ENCODE data around the gene TAF11L7. TPM values are rescaled to one million over a fixed set of nuclear protein-coding genes. Genes with fewer than 3 reads are reported as not detected.

Gene TAF11L7
- total RNA-seq, 1 donor from 2014 or later: not detected

DNA sequence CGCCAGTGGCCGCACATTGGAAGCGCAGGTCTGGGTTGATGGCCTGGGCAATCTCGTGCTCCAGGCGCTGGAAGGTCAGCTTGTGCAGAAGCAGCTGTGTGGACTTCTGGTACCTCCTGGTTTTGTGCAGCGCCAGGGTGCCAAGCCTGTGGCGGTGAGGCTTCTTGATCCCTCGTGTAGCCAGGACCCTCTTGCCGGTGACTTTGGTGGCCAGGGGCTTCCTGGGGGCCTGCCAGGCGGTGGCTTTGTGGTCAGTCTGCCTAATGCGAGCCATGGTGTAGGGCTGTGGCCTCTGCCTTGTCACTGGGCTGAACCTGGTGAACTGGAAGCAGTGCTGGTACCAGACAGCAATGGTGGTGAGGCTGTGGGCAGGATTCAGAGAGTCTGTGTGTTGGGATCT is 40.1 kb upstream of the TAF11L7 start:
- no peak overlapping the region for H3K4me3 ChIP-seq (ENCODE audit: insufficient read depth, low read depth, low read length)
- no peaks in the 10 kb centered on the region for H3K9me3 Mint-ChIP-seq (ENCODE audit: unreplicated experiment)
- FAIRE-seq: no peak
- H3K9ac ChIP-seq (ENCODE audit: low read length): no peak overlapping the region
- H3K27me3 Mint-ChIP-seq (ENCODE audit: low read depth, unreplicated experiment): no peaks in the 10 kb centered on the region
- H3K9me3 ChIP-seq (ENCODE audit: insufficient read depth, low read depth, low read length): no peaks in the 10 kb centered on the region
- H3K4me3 Mint-ChIP-seq (ENCODE audit: unreplicated experiment): no peak overlapping the region
- TF ChIP-seq, protein P1, sequence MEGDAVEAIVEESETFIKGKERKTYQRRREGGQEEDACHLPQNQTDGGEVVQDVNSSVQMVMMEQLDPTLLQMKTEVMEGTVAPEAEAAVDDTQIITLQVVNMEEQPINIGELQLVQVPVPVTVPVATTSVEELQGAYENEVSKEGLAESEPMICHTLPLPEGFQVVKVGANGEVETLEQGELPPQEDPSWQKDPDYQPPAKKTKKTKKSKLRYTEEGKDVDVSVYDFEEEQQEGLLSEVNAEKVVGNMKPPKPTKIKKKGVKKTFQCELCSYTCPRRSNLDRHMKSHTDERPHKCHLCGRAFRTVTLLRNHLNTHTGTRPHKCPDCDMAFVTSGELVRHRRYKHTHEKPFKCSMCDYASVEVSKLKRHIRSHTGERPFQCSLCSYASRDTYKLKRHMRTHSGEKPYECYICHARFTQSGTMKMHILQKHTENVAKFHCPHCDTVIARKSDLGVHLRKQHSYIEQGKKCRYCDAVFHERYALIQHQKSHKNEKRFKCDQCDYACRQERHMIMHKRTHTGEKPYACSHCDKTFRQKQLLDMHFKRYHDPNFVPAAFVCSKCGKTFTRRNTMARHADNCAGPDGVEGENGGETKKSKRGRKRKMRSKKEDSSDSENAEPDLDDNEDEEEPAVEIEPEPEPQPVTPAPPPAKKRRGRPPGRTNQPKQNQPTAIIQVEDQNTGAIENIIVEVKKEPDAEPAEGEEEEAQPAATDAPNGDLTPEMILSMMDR (IDR thresholded peaks at IDR 0.05; ENCODE audit: insufficient read depth, low read depth, low read length): no peak
- no peak for TF ChIP-seq EZH2 (IDR thresholded peaks at IDR 0.05; ENCODE audit: insufficient read depth, low read length)
- no peak for DNase-seq (ENCODE audit: low read depth)
- H3K27me3 ChIP-seq (ENCODE audit: insufficient read depth, low read length): no peaks in the 10 kb centered on the region
- no peak overlapping the region for H3K27ac ChIP-seq (ENCODE audit: low read depth, low read length)
- H3K27ac Mint-ChIP-seq (ENCODE audit: unreplicated experiment): no peak overlapping the region
- H2AFZ ChIP-seq (ENCODE audit: low read depth, low read length): no peak overlapping the region
- no peak overlapping the region for H3K4me2 ChIP-seq (ENCODE audit: low read length)
- no peaks in the 10 kb centered on the region for H3K79me2 ChIP-seq (ENCODE audit: insufficient read depth, low read length)
- H3K4me1 ChIP-seq (ENCODE audit: insufficient read depth, low read length): no peaks in the 10 kb centered on the region
- no peaks in the 10 kb centered on the region for H4K20me1 ChIP-seq (ENCODE audit: insufficient read depth, low read length)
- H3K36me3 ChIP-seq (ENCODE audit: insufficient read depth, low read length): no peaks in the 10 kb centered on the region
- H3K36me3 Mint-ChIP-seq (ENCODE audit: low read depth, unreplicated experiment): no peaks in the 10 kb centered on the region
- H3K4me1 Mint-ChIP-seq (ENCODE audit: low read depth, unreplicated experiment): no peaks in the 10 kb centered on the region

DNA sequence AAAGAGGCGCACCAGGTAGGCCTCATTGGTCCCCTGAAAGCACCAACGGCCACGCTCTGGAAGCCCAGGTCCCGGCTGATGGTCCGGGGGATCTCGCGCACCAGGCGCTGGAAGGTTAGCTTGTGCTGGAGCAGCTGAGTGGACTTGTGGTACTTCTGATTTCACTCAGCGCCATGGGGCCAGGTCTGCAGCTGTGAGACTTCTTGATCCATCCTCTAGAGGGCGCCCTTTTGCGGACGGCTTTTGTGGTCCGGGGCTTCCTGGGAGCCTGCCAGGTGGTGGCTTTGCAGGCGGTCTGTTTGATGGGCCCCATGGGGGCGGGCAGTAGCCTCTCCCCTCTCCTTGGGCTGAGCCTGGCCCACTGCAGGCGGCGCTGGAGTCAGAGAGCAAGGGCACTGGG is 35.1 kb upstream of the TAF11L7 start:
- FAIRE-seq (no peak), DNase-seq (ENCODE audit: low read depth) (no peak)
- Histone ChIP-seq H2AFZ (ENCODE audit: low read depth, low read length) (no peak overlapping the region), H3K4me3 (ENCODE audit: insufficient read depth, low read depth, low read length) (no peak overlapping the region), H3K27me3 (ENCODE audit: insufficient read depth, low read length) (no peaks in the 10 kb centered on the region), H3K9ac (ENCODE audit: low read length) (no peak overlapping the region), H3K9me3 (ENCODE audit: insufficient read depth, low read depth, low read length) (no peaks in the 10 kb centered on the region), H3K79me2 (ENCODE audit: insufficient read depth, low read length) (no peaks in the 10 kb centered on the region), H3K36me3 (ENCODE audit: insufficient read depth, low read length) (no peaks in the 10 kb centered on the region), H4K20me1 (ENCODE audit: insufficient read depth, low read length) (no peaks in the 10 kb centered on the region), H3K4me2 (ENCODE audit: low read length) (no peak overlapping the region), H3K4me1 (ENCODE audit: insufficient read depth, low read length) (no peaks in the 10 kb centered on the region), H3K27ac (ENCODE audit: low read depth, low read length) (no peak overlapping the region)
- H3K27me3 Mint-ChIP-seq (ENCODE audit: low read depth, unreplicated experiment): no peaks in the 10 kb centered on the region
- no peak overlapping the region for H3K27ac Mint-ChIP-seq (ENCODE audit: unreplicated experiment)
- H3K4me3 Mint-ChIP-seq (ENCODE audit: unreplicated experiment): no peak overlapping the region
- TF ChIP-seq EZH2 (IDR thresholded peaks at IDR 0.05; ENCODE audit: insufficient read depth, low read length): no peak
- TF ChIP-seq, protein P1 (IDR thresholded peaks at IDR 0.05; ENCODE audit: insufficient read depth, low read depth, low read length): no peak
- H3K4me1 Mint-ChIP-seq (ENCODE audit: low read depth, unreplicated experiment): no peaks in the 10 kb centered on the region
- H3K9me3 Mint-ChIP-seq (ENCODE audit: unreplicated experiment): no peaks in the 10 kb centered on the region
- no peaks in the 10 kb centered on the region for H3K36me3 Mint-ChIP-seq (ENCODE audit: low read depth, unreplicated experiment)

DNA sequence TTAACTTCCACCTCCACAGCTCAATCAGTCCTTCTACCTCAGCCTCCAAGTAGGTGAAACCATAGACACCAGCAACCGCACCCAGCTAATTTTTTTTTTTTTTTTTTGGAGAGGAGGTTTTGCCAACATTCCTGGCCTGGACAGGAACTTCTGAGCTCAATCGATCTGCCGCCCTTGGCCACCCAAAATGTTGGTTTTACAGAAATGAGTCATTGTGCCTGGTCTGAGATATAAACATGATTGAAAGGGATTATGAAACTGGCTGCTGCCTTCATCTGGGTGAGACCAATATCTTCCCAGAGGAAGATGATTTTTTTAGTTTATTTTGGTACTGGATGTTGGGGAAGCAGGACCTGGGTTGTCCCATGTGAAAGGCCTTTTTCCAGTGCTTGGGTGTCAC is 33.8 kb upstream of the TAF11L7 start:
- TF ChIP-seq EZH2 (IDR thresholded peaks at IDR 0.05; ENCODE audit: insufficient read depth, low read length): no peak
- TF ChIP-seq, protein P1 (IDR thresholded peaks at IDR 0.05; ENCODE audit: insufficient read depth, low read depth, low read length): no peak
- Histone ChIP-seq H4K20me1 (ENCODE audit: insufficient read depth, low read length) (no peaks in the 10 kb centered on the region), H3K79me2 (ENCODE audit: insufficient read depth, low read length) (no peaks in the 10 kb centered on the region), H3K4me3 (ENCODE audit: insufficient read depth, low read depth, low read length) (no peak overlapping the region), H3K27ac (ENCODE audit: low read depth, low read length) (no peak overlapping the region), H3K9me3 (ENCODE audit: insufficient read depth, low read depth, low read length) (no peaks in the 10 kb centered on the region), H3K4me2 (ENCODE audit: low read length) (no peak overlapping the region), H2AFZ (ENCODE audit: low read depth, low read length) (no peak overlapping the region), H3K36me3 (ENCODE audit: insufficient read depth, low read length) (no peaks in the 10 kb centered on the region), H3K4me1 (ENCODE audit: insufficient read depth, low read length) (no peaks in the 10 kb centered on the region), H3K9ac (ENCODE audit: low read length) (no peak overlapping the region), H3K27me3 (ENCODE audit: insufficient read depth, low read length) (no peaks in the 10 kb centered on the region)
- H3K27me3 Mint-ChIP-seq (ENCODE audit: low read depth, unreplicated experiment): peaks cover 1% of the 10 kb centered on the region
- H3K36me3 Mint-ChIP-seq (ENCODE audit: low read depth, unreplicated experiment): no peaks in the 10 kb centered on the region
- H3K4me3 Mint-ChIP-seq (ENCODE audit: unreplicated experiment): no peak overlapping the region
- no peak for DNase-seq (ENCODE audit: low read depth)
- H3K27ac Mint-ChIP-seq (ENCODE audit: unreplicated experiment): no peak overlapping the region
- no peaks in the 10 kb centered on the region for H3K9me3 Mint-ChIP-seq (ENCODE audit: unreplicated experiment)
- FAIRE-seq: no peak
- H3K4me1 Mint-ChIP-seq (ENCODE audit: low read depth, unreplicated experiment): no peaks in the 10 kb centered on the region

Measured in astrocyte (in vitro differentiated cells and primary cell).